ENCODE data around the gene OR2A5. TPM values are rescaled to one million over a fixed set of nuclear protein-coding genes. Genes with fewer than 3 reads are reported as not detected.
"Not testable (repeated sequence)": the region's sequence is repeated elsewhere in the genome, so short reads cannot be mapped to it uniquely, and the experiment has no call there.

The OR2A5 gene, protein sequence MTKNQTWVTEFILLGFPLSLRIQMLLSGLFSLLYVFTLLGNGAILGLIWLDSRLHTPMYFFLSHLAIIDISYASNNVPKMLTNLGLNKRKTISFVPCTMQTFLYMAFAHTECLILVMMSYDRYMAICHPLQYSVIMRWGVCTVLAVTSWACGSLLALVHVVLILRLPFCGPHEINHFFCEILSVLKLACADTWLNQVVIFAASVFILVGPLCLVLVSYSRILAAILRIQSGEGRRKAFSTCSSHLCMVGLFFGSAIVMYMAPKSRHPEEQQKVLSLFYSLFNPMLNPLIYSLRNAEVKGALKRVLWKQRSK
- not detected for total RNA-seq

DNA sequence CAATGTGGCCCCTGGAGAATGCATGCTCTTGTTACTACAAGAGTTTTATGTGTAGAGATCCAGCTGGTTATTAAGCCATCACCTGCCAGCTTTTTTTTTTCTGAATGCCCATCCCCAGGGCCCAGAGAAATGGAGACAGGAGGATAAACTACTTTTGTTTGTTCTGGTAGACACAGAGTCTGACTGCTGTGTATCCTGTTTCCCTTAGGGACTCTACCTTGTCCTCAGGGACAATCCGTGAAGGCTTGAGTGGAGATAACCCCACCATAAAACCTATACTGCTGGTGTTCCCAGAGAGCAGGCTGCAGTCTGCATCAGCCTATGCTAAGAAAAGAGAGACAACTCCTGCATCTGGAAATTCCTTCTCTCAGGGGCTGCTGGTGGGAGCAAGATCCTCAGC lies at the start of gene OR2A5:
Gene OR2A5 (plus strand): TSS at position 301 of the 400 bp plus-strand sequence. CDS start 1,454 bp downstream, outside the sequence.
- intact Hi-C loops (cut with micrococcal nuclease), result no loop called here
- H3K36me3 Mint-ChIP-seq, result no peaks in the 10 kb centered on the region
- H3K27ac Mint-ChIP-seq, result no peak within 1 kb of the TSS
- H3K27me3 Mint-ChIP-seq, result peaks cover 2% of the 10 kb centered on the region
- H3K9me3 Mint-ChIP-seq, result no peaks in the 10 kb centered on the region
- H3K4me3 Mint-ChIP-seq, result no peak within 1 kb of the TSS
- ChIA-PET CTCF (no interaction called here), POLR2A (no interaction called here)
- no peak for DNase-seq
- H3K4me1 Mint-ChIP-seq (ENCODE audit: low read depth), result no peaks in the 10 kb centered on the region

DNA sequence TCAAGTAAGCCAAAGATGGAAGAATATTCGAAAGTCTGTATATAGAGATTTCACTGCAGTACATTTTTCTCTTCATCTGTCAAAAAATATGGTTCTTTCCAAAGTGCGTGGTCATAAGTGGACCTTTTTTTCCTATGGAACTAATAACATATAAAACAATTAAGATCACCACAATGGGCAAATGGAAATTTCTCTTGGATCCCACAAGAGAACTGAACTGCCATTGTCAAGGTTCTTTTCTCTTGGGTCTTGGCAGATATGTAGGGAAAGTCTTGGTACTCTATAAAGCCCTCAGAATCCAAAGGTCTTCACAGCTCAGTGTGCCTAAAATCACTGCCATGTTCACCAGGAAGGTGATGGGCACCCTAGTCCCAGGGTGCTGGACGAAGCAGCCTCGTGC lies 48.7 kb upstream of the OR2A5 start, which contains the start of gene OR6B1:
Gene OR6B1 (plus strand): TSS at position 301 of the 400 bp plus-strand sequence. CDS start 3,677 bp downstream, outside the sequence.
- Mint-ChIP-seq H3K27ac (no peak within 1 kb of the TSS), H3K4me3 (no peak within 1 kb of the TSS), H3K27me3 (peaks cover 6% of the 10 kb centered on the region), H3K36me3 (no peaks in the 10 kb centered on the region), H3K9me3 (no peaks in the 10 kb centered on the region), H3K4me1 (ENCODE audit: low read depth) (no peaks in the 10 kb centered on the region)
- POLR2A ChIA-PET, result no interaction called here
- no peak for DNase-seq
- intact Hi-C loops (cut with micrococcal nuclease), result no loop called here
- CTCF ChIA-PET, result no interaction called here

DNA sequence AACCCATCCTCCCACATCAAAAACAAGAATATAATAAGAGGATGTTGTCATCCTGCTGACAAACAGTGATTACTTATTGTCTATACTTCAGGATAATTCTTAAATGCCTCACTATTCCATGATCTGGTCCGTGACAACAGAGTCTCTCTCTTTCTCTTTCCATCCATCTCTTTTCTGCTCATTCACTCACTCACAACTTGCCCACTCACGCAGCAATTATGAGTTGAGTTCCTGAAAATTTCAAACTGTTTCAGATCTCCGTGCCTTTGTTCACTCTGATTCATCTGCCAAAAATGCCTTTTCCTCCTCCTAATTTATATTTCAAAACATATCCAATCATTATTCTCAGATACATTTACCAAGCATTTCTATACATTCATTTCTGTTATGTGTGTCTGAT lies 47.2 kb upstream of the OR2A5 start:
- no peaks in the 10 kb centered on the region for H3K4me1 Mint-ChIP-seq (ENCODE audit: low read depth)
- no peak overlapping the region for H3K4me3 Mint-ChIP-seq
- no peak overlapping the region for H3K27ac Mint-ChIP-seq
- ChIA-PET CTCF (no interaction called here), POLR2A (no interaction called here)
- intact Hi-C loops (cut with micrococcal nuclease), result no loop called here
- peaks cover 8% of the 10 kb centered on the region for H3K27me3 Mint-ChIP-seq
- DNase-seq, result no peak
- no peaks in the 10 kb centered on the region for H3K9me3 Mint-ChIP-seq
- no peaks in the 10 kb centered on the region for H3K36me3 Mint-ChIP-seq

DNA sequence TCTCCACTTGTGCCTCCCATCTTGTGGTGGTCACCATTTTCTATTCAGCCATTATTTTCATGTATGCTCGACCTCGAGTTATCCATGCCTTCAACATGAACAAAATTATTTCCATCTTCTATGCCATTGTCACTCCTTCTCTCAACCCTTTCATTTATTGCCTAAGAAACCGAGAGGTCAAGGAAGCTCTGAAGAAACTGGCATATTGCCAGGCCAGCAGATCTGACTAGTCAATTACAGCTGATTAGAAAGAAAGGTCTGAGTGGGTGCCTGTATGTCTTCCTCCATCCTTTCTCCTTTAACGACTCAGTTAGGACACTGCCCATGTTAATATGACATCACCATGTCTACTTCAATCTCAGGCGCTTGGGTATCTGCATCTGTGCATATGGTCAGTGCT lies 44.0 kb upstream of the OR2A5 start:
- CTCF ChIA-PET, result no interaction called here

DNA sequence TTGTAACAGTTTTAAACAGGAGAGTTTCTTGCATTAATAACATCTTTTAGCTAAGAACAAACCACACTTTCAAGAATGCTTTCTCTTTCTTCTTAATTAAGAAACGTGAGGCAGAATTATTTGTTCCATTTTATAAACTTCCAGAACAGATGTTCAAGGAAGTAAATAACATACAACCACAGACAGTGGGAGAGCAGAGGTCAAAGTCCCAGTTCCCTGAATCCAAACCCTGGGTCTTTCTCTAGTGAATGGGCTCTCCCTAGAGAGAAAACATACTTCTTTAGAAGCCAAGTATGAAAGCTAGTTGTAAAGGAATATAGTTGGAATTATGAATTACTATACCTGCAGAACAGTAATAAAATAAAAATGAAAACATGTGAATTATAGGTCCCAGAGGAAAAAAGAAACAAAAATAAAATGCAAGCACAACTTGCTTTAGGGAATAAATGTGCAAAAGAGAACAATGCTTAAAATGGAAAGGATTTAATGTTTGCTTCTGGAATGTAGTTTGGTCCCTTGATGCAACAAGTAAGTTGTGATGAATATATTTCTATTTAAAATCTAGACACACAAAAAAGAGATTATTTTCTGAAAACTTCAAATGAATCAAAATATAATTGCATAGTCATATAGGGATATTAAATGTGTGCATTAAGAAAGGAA lies 42.6 kb upstream of the OR2A5 start:
- intact Hi-C loops (cut with micrococcal nuclease), result no loop called here

More for the DNA sequence above, 44.0 kb upstream of the OR2A5 start:
- Mint-ChIP-seq H3K9me3 (peaks cover 10% of the 10 kb centered on the region), H3K27ac (no peak overlapping the region), H3K4me1 (ENCODE audit: low read depth) (no peaks in the 10 kb centered on the region), H3K4me3 (no peak overlapping the region), H3K27me3 (peaks cover 8% of the 10 kb centered on the region), H3K36me3 (peaks cover 1% of the 10 kb centered on the region)
- intact Hi-C loops (cut with micrococcal nuclease), result no loop called here
- DNase-seq, result no peak
- POLR2A ChIA-PET, result no interaction called here

DNA sequence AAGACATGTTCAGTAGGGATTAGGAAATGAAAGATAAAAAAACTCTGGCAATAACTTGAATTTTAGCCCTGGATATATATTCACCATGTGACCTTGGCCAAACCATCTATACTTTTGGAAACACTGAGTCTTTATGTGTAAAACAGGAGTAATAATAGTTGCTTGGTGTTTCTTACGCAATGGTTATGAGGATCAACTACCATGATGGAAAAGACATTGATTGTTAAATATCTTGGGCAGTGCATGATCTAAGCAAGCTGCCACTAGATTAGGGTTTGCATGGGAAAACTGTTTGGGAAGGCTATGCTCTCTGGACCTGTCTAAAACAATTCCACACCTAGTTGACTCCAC lies 42.1 kb upstream of the OR2A5 start:
- H3K4me1 Mint-ChIP-seq (ENCODE audit: low read depth), result no peaks in the 10 kb centered on the region

More for the DNA sequence above, 42.6 kb upstream of the OR2A5 start:
- DNase-seq, result no peak
- no peak overlapping the region for H3K4me3 Mint-ChIP-seq
- H3K36me3 Mint-ChIP-seq, result peaks cover 1% of the 10 kb centered on the region
- peaks cover 15% of the 10 kb centered on the region for H3K9me3 Mint-ChIP-seq
- no peaks in the 10 kb centered on the region for H3K4me1 Mint-ChIP-seq (ENCODE audit: low read depth)
- POLR2A ChIA-PET, result no interaction called here
- CTCF ChIA-PET, result no interaction called here
- no peak overlapping the region for H3K27ac Mint-ChIP-seq
- H3K27me3 Mint-ChIP-seq, result peaks cover 10% of the 10 kb centered on the region

DNA sequence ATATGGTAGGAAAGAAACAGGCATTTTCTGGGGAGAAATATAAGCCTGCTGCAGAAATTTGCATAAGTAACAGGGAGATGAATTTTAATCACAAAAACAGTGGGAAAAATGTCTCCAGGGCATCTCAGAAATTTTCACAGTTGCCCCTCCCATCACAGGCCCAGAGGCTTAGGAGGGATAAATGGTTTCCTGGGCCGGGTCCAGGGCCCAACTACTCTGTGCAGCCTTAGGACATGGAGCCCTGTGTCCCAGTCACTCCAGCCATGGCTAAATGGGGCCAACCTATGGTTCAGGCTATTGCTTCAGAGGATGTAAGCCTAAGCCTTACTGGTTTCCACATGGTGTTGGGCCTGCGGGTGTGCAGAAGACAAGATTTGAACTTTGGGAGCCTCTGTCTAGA lies 39.4 kb upstream of the OR2A5 start:
- H3K27ac Mint-ChIP-seq, result no peak overlapping the region
- peaks cover 16% of the 10 kb centered on the region for H3K9me3 Mint-ChIP-seq
- H3K27me3 Mint-ChIP-seq, result peaks cover 11% of the 10 kb centered on the region
- POLR2A ChIA-PET, result no interaction called here
- DNase-seq, result no peak
- H3K36me3 Mint-ChIP-seq, result peaks cover 1% of the 10 kb centered on the region
- H3K4me3 Mint-ChIP-seq, result no peak overlapping the region
- CTCF ChIA-PET, result no interaction called here
- intact Hi-C loops (cut with micrococcal nuclease), result no loop called here
- H3K4me1 Mint-ChIP-seq (ENCODE audit: low read depth), result no peaks in the 10 kb centered on the region

More for the DNA sequence above, 42.1 kb upstream of the OR2A5 start:
- DNase-seq, result no peak
- peaks cover 11% of the 10 kb centered on the region for H3K27me3 Mint-ChIP-seq
- peaks cover 16% of the 10 kb centered on the region for H3K9me3 Mint-ChIP-seq
- H3K27ac Mint-ChIP-seq, result no peak overlapping the region
- no peak overlapping the region for H3K4me3 Mint-ChIP-seq
- peaks cover 1% of the 10 kb centered on the region for H3K36me3 Mint-ChIP-seq
- CTCF ChIA-PET, result no interaction called here
- POLR2A ChIA-PET, result no interaction called here
- intact Hi-C loops (cut with micrococcal nuclease), result no loop called here

DNA sequence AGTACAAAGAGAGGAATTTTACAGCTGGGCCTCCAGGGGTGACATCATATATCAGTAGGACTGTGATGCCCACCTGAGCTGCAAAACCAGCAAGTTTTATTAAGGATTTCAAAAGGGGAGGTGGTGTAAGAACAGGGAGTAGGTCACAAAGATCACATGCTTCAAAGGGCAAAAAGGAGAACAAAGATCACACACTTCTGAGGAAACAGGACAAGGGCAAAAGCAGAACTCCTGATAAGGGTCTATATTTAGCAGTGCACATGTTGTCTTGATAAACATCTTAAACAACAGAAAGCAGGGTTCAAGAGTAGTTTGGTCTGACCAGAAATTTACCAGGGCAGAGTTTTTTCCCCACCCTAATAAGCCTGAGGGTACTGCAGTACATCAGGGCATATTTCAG lies 38.7 kb upstream of the OR2A5 start:
- CTCF ChIA-PET; intact Hi-C loops (cut with micrococcal nuclease); H3K27me3 Mint-ChIP-seq; DNase-seq; H3K4me3 Mint-ChIP-seq; H3K4me1 Mint-ChIP-seq (ENCODE audit: low read depth); H3K36me3 Mint-ChIP-seq; H3K27ac Mint-ChIP-seq; POLR2A ChIA-PET: not testable (repeated sequence)
- H3K9me3 Mint-ChIP-seq, result peaks cover 16% of the 10 kb centered on the region

DNA sequence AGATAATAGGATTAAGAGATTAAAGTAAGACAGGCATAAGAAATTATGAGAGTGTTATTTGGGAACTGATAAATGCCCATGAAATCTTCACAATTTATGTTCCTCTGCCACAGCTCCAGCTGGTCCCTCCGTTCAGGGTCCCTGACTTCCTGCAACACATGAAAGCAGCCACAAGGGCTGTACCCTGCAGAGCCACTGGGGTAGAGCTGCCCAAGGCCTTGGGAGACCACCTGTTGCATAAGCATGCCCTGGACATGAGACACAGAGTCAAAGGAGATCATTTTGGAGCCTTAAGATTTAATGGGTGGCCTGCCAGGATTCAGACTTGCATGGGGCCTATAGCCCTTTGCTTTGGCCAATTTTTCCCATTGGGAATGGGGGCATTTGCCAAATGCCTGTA lies 37.9 kb upstream of the OR2A5 start:
- POLR2A ChIA-PET; H3K4me3 Mint-ChIP-seq; H3K36me3 Mint-ChIP-seq; DNase-seq; H3K27me3 Mint-ChIP-seq; H3K27ac Mint-ChIP-seq; CTCF ChIA-PET; H3K4me1 Mint-ChIP-seq (ENCODE audit: low read depth); intact Hi-C loops (cut with micrococcal nuclease): not testable (repeated sequence)
- H3K9me3 Mint-ChIP-seq, result peaks cover 16% of the 10 kb centered on the region

DNA sequence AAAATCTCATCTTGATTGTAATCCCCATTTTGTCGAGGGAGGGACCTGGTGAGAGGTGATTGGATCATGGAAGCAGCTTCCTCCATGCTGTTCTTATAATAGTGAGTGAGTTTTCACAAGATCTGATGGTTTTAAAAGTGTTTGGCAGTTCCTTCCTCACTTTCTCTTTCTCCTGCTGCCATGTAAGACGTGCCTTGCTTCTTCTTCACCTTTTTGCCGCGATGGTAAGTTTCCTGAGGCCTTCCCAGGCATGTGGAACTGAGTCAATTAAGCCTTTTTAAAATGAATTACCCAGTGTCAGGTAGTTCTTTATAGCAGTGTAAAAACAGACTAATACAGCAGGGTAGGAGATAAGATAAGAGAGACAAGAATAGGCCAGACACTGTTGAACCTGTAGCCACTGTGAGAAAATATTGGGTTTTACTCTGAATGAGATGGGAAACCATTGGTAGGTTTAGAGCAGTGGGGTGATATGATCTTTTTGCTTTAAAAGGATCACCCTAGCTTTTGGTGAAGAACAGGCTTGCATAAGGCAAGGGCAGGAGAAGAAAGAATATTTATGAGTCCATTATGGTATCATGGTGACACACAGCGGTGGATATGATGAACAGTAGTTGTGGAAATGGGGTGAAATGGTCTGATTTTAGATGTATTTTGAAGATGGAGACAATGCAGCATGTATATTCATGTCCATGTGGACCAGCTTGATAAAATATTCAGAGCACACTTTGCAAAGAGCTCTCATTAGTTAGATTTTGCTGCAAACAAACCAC lies 37.1 kb upstream of the OR2A5 start:
- Mint-ChIP-seq H3K4me1 (ENCODE audit: low read depth) (no peaks in the 10 kb centered on the region), H3K27me3 (peaks cover 6% of the 10 kb centered on the region), H3K27ac (no peak overlapping the region), H3K9me3 (peaks cover 16% of the 10 kb centered on the region), H3K4me3 (no peak overlapping the region), H3K36me3 (peaks cover 1% of the 10 kb centered on the region)
- POLR2A ChIA-PET, result no interaction called here
- CTCF ChIA-PET, result no interaction called here
- DNase-seq, result no peak
- intact Hi-C loops (cut with micrococcal nuclease), result no loop called here

DNA sequence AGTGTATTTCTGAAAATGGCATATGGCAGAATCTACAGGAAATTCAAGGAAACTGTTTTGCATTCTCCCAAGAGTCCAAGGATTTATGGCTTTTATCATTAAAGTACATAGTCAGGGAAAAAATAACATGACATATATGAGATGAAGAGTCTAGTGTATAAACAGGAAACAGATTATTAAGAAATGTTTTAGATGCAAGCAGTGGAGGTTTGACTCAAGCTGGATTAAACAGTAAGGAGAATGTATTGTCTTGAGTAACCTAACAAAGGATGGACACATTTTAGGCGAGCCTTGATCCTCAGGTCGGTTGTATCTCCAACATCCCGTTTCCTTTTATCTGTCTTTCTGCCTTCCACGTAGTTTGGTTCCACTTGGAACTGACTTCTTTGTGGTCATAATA lies 30.7 kb upstream of the OR2A5 start:
- Mint-ChIP-seq H3K4me3 (no peak overlapping the region), H3K9me3 (no peaks in the 10 kb centered on the region), H3K4me1 (ENCODE audit: low read depth) (no peaks in the 10 kb centered on the region), H3K27ac (no peak overlapping the region), H3K27me3 (peaks cover 4% of the 10 kb centered on the region), H3K36me3 (no peaks in the 10 kb centered on the region)
- no peak for DNase-seq
- ChIA-PET CTCF (no interaction called here), POLR2A (no interaction called here)
- intact Hi-C loops (cut with micrococcal nuclease), result no loop called here

DNA sequence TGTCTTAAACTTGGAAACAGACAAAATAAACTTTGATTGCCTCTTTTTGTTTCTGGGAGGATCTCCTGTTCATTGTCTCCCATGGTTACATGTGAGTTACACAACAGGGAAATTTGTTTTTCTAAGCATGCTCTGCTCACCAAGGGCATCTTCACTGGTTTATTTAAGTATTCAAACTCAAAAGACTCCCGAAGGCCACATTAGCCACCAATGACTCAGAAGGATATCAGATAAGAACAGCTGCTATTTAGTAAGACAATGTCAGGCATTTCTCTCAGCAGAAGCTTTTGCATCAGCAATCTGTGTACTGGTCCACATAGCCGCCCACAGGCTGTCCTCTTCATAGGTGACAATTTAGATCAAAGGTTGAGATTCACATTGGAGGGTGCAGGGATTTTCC lies 29.3 kb upstream of the OR2A5 start:
- Mint-ChIP-seq H3K36me3 (no peaks in the 10 kb centered on the region), H3K4me3 (no peak overlapping the region), H3K27me3 (peaks cover 1% of the 10 kb centered on the region), H3K27ac (no peak overlapping the region), H3K4me1 (ENCODE audit: low read depth) (no peaks in the 10 kb centered on the region), H3K9me3 (no peaks in the 10 kb centered on the region)
- DNase-seq, result no peak
- intact Hi-C loops (cut with micrococcal nuclease), result no loop called here
- ChIA-PET POLR2A (no interaction called here), CTCF (no interaction called here)

DNA sequence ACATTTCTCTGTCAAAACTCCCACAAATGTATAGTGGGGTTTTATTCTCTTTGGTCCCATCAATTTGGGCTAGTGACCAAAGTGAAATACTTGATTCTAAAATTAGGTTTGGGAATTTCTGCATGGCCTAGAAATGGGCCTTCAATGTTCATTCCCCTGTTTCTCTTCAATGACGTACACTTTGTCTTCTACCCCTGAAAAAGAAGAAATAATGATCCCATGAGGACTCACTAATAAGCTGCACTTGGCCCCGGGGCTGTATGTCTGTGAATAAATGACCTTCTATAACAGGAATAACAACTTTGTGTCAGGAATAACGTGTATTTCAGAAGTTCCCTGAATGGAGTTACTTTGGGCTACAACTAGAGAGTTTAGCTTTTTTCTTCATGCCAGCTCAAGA lies 28.4 kb upstream of the OR2A5 start:
- ChIA-PET POLR2A (no interaction called here), CTCF (no interaction called here)
- intact Hi-C loops (cut with micrococcal nuclease), result no loop called here
- no peak overlapping the region for H3K27ac Mint-ChIP-seq
- DNase-seq, result no peak
- peaks cover 1% of the 10 kb centered on the region for H3K27me3 Mint-ChIP-seq
- no peak overlapping the region for H3K4me3 Mint-ChIP-seq
- H3K36me3 Mint-ChIP-seq, result no peaks in the 10 kb centered on the region
- H3K4me1 Mint-ChIP-seq (ENCODE audit: low read depth), result no peaks in the 10 kb centered on the region
- no peaks in the 10 kb centered on the region for H3K9me3 Mint-ChIP-seq
